ENCODE results near the gene RWDD3. TPM values are rescaled to one million over a fixed set of nuclear protein-coding genes. Genes with fewer than 3 reads are reported as not detected.

Gene RWDD3
- total RNA-seq, 4 donors from 2014 or later = 3.7 to 13.1 (median 5.6) TPM

- ATAC-seq (ENCODE audit: low FRiP score) (no peak), DNase-seq (ENCODE audit: low spot score) (no peak)
- TF ChIP-seq CTCF (IDR thresholded peaks at IDR 0.05) = no peak
Measured at GRCh38 chr1:95216292-95216990, 17.6 kb upstream of the RWDD3 start.

- TF ChIP-seq CTCF (IDR thresholded peaks at IDR 0.05) = no peak
- ATAC-seq (ENCODE audit: low FRiP score) (no peak), DNase-seq (ENCODE audit: low spot score) (no peak)
Measured at GRCh38 chr1:95217371-95217770, 16.6 kb upstream of the RWDD3 start.

- TF ChIP-seq CTCF (IDR thresholded peaks at IDR 0.05) = no peak
- no peak for DNase-seq (ENCODE audit: low spot score)
- ATAC-seq (ENCODE audit: low FRiP score) = no peak
Measured at GRCh38 chr1:95219407-95219806, 14.6 kb upstream of the RWDD3 start.

GRCh38 chr1:95221306-95221705 lies 12.7 kb upstream of the RWDD3 start:
- ATAC-seq (ENCODE audit: low FRiP score) (no peak), DNase-seq (ENCODE audit: low spot score) (no peak)
- TF ChIP-seq CTCF (IDR thresholded peaks at IDR 0.05) = no peak

- no peak for DNase-seq (ENCODE audit: low spot score)
- no peak for ATAC-seq (ENCODE audit: low FRiP score)
- TF ChIP-seq CTCF (IDR thresholded peaks at IDR 0.05) = no peak
Measured at GRCh38 chr1:95222629-95223028, 11.4 kb upstream of the RWDD3 start.

GRCh38 chr1:95223110-95223509 lies 10.9 kb upstream of the RWDD3 start:
- DNase-seq (ENCODE audit: low spot score) (no peak), ATAC-seq (ENCODE audit: low FRiP score) (no peak)

More at GRCh38 chr1:95223110-95223509, 10.9 kb upstream of the RWDD3 start:
- no peak for TF ChIP-seq CTCF (IDR thresholded peaks at IDR 0.05)
